DLD1 (cell line): ENCODE measurements around the gene FAM83F.
"Not testable (repeated sequence)": the region's sequence is repeated elsewhere in the genome, so short reads cannot be mapped to it uniquely, and the experiment has no call there.

Source experiments
- in situ Hi-C: cut with HindIII; loops from 2 replicates; pipeline ENCODE4 v1.10.0; 2017; ENCODE audit warnings: low sequenced_read_pairs

The FAM83F gene

GRCh38 chr22:39994566-39995392 is at the start of gene FAM83F:
FAM83F (plus strand) TSS chr22:39994954; CDS start chr22:39995043, 89 bp downstream.
- in situ Hi-C loops: no loop called here

- in situ Hi-C loops: no loop called here
Measured at GRCh38 chr22:39946126-39946502, 48.6 kb upstream of the FAM83F start.

- in situ Hi-C loops: no loop called here
Measured at GRCh38 chr22:39946503-39947219, 48.1 kb upstream of the FAM83F start.

- in situ Hi-C loops: no loop called here
Measured at GRCh38 chr22:39947220-39948216, 47.2 kb upstream of the FAM83F start.

DNA sequence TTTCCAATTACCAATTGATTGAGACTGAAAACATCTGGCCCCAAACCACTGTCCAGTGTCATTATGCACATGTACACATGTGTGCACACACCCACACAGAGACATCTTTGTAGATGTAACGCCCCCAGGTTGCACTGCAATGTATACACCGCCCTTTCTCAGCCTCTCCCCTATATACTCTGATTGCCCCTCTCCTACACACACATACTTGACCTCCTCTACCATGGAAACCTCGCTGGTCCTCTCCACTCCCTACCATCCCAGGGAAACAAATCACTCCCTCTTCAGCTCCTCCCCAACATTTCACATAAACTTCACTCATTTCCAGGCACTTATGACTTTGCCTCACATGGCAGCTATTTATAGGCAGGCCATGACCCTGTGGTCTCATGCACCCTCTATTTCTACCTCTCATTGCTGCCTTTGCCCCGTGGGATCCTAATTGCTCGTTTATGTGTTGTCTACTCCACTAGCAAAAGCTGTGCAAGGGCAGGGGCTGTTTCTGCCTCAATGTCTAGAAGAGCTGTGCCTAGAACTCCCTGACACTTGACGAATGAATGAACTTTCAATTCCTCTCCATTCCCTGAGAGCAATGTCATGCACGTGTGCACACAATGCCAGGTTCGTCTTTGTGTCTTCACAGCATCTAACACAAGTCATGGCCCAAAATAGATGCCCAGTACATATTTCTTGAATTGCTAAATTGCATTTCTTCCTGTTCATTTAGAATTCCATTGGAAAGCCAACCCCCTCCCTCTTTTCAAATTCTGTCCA is 44.6 kb upstream of the FAM83F start:
- in situ Hi-C loops: no loop called here

- in situ Hi-C loops: not testable (repeated sequence)
Measured at GRCh38 chr22:39951603-39952293, 43.0 kb upstream of the FAM83F start.

DNA sequence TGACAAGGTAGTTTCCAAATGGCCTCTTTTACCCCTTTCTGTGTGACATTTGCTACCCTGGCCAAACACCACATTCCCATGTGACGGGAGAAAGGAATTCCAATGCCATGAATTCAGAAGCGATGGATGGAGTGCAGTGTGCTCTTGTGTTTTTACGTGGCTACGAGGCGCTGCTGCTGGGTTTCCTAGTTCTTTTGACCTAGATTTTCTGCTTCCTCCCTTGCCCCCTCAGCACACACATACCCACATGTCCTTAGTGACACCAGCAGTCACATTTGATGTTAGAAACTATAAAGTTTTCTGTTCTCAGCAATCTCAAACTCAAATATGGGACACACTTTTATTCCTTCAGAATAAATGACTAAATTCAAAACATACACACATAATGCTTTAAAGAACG is 42.4 kb upstream of the FAM83F start:
- in situ Hi-C loops: no loop called here

DNA sequence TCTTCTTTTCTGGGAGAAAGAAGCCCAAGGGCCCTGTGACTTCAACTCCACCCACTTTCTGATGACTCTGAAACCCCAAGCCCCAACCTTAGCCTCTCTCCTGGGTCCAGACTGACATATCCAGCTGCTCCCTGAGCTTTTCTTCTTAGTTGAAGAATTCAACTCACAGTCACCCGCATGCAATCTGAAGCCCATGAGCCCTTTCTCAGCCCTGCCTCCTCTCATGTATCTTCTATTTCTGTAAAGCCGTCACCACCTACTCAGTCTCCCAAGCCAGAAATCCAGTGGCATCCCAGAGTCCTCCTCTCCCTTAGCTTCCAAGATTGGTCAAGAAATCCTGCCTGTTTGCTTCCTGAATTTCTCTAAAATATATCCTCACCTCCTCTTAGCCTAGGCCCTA is 41.7 kb upstream of the FAM83F start:
- in situ Hi-C loops: no loop called here

GRCh38 chr22:39954584-39955055 is 40.1 kb upstream of the FAM83F start:
- in situ Hi-C loops: no loop called here

- in situ Hi-C loops: no loop called here
Measured at GRCh38 chr22:39955675-39956074, 39.1 kb upstream of the FAM83F start.

DNA sequence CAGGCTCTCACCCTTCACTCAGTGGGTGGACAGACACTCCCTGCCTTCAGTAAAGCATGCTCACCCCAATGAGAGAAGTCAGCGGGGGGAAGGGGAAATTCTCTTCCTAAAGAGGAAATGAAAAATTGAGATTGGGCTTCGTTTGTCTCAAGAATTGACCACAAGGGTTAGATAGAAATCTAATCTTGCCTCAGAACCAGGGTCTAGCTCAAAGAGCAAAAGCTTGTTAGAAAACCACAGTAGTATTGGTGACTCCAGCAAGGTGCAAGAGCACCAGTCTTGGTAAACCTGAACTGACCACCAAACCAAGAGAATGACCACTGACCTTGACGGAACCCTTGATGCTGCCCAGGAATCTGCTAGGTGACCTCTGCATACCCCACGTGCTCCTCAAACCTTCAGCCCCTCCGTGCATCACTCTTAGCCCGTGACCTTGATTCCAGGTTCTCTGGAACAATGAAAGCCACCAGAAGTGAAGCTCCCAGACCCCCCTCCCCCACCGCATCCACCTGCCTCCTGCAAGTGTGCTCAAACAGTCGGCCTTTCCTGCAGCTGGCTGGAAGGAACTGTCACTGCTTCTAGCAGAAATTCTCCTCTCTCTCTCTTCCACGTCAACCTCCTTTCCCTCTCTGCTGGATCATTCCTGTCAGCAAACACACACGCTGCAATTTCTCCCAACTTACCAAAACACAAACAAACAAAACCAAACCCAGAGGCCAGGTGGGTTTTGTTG is 37.7 kb upstream of the FAM83F start:
- in situ Hi-C loops: no loop called here

DNA sequence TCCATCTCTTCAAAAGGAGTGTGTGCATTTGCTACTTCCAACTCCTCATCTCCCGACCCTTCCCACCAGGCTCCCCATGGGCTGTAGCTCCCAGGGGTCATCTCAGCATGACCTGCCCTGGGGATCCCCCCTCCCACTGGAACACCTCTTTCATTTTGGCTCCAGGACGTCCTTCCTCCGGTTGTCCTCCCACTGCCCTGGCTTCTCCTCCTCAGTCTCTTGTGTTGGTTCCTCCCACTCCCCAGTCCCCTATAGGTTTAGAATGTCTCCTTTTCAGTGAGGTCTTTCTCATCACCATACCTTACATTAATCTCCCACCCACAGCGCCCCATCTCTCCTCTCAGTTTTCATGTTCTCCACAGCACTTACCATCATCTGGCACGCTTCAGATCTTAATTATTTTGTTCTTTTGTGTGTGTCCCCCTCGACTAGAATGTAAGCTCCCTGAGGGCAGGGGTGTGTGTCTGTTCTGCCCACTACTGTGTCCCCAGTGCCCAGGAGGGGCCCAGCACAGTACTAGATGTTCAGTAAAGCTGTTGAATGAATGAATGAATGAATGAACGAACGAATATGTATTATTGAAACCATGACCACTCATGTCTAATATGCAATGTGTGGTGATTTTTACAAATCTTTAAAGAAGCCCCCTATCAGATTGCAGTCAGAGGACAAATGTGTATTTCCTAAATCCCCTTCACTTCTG is 36.6 kb upstream of the FAM83F start:
- in situ Hi-C loops: no loop called here

- in situ Hi-C loops: no loop called here
Measured at GRCh38 chr22:39958949-39959639, 35.7 kb upstream of the FAM83F start.

- in situ Hi-C loops: no loop called here
Measured at GRCh38 chr22:39959640-39960447, 34.9 kb upstream of the FAM83F start, which contains the start of gene TMA7B. TMA7B (plus strand) TSS chr22:39960397; CDS start chr22:39964375, 3,978 bp downstream.

- in situ Hi-C loops: no loop called here
Measured at GRCh38 chr22:39960791-39961746, 33.7 kb upstream of the FAM83F start.

GRCh38 chr22:39962071-39962470 is 32.7 kb upstream of the FAM83F start:
- in situ Hi-C loops: no loop called here
